Measurements from ENCODE around the gene FARSB.
"Not testable (repeated sequence)": the region's sequence is repeated elsewhere in the genome, so short reads cannot be mapped to it uniquely, and the experiment has no call there.

Gene FARSB

DNA sequence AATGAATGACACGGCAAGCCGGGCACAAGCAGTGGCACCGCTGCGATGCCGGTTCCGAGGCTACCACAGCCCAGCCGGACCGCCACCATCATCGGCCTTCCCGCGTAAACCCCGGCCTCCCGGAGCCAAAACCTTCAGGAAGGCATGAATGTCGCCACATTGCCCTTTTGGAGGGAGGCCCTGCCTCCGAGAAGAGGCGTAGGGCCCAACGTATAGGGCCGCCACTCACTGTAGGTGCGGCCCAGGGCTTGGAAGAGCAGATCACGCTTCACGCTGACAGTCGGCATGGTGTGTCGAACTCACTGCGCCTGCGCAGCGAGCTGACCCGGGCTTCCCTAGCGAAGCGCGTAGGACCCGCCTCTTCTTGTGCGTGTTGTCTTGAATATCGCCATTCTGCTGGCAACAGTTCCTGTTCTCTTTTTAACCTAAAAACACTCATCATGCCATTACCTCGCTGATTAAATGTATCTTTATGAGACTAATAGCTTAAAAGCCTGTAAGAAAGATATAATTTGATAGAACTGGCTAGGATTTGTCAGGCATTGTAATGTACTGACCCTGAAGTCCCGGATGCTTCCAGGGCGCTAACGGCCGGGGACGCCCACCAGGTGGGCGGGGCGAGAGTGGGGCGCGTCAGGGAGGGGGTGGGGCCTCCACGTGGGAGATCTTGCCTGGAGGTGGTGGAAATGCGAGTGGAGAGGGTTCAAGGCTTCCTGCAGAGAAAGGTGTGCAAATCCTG lies at the start of gene FARSB:
Gene FARSB (minus strand): TSS at position 306 of the 739 bp plus-strand sequence. CDS start 19 bp downstream, at position 287.
- DNase-seq (ENCODE audit: low read depth in 2 of 2): peak; percentile 80 to 90

DNA sequence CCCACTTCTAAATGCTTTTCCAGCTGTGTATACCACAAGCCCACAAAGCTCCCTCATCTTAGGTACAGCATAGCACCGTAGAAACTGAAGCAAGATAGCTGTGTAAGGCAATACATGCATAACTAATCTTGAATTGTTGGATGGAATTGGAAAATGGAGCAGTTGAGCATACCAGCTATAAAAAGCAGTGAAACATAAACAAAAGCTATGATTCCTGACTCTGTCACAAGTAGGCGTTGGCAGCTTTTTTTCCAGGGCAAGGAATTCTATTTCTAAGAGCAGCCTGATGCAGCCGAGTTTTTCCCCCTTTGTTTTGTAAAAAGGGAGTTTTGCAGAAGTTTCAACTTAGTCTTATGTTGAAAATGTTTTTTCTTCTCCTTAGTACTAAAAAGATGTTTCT lies 48.0 kb upstream of the FARSB start:
- DNase-seq (ENCODE audit: low read depth in 2 of 2): no peak

DNA sequence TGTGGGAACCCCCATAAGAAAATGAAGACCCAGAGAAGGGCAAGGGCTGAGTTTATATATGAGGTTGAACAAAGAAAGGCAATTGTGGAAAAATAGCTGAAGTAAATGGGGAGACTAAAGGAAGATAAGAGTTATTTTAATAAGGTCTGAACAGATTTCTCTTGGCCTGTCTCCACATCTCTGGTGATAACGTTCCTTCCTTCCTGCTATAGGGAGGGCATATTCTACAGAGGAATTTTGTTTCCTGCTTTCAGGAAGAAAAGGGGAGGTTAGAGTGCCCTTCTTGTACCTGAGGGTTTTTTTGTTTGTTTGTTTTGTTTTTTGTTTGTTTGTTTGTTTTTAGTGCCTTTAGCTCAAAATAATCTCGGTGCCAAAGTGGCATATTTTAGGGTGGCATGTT lies 47.2 kb upstream of the FARSB start:
- no peak for DNase-seq (ENCODE audit: low read depth in 2 of 2)

DNA sequence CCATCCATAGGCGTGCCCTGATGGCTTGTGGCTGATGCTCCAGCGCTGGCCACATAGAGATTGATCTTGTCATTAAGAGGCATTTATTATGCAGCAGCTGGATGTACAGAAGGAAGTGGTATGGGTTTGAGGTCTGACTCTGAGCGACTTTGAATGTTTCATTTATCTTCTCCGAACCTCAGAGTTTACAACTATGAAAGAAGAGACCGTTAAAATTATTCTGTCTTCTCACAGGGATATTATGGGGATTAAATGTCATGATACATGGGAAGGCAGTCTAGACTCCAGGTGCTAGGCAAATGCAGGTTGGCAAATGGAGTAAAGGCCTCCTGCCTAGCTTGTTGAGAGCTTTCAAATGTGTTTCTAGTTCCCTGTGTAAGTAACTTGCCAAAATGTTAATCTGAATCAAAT lies 45.8 kb upstream of the FARSB start:
- DNase-seq (ENCODE audit: low read depth in 2 of 2): no peak

DNA sequence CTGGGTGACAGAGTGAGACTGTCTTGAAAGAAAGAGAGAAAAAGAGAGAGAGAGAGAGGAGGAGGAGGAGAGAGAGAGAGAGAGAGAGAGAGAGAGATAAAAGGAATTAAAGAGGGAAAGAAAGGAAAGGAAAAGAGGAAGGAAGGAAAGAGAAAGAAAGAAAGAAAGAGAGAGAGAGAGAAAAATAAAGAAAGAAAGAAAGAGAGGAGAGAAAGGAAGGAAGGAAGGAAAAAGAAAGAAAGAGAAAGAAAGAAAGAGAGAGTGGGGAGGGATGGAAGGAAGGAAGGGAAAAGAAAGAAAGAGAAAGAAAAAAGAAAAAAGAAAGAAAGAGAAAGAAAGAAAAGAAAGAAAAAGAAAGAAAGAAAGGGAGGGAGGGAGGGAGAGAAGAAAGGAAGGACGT lies 45.3 kb upstream of the FARSB start:
- no peak for DNase-seq (ENCODE audit: low read depth in 2 of 2)

DNA sequence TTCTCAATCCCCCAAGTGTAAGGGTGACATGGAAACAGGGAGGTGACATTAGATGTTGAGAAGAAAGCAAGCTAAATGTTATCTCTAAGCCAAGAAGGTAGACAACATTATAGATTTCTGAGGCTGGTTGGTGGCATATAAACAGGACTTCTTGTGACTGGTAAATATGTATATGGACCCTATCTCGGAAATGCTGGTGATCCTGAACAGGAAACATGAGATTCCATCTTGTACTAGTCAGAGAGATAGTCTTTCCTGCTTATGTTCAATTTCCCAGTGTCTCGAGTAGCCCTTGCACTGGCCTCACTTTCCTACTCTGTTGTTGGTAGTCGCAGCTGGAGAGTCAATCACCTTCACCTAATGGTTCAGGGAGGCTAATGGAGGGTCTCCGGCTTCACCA lies 42.4 kb upstream of the FARSB start:
- DNase-seq (ENCODE audit: low read depth in 2 of 2): no peak

DNA sequence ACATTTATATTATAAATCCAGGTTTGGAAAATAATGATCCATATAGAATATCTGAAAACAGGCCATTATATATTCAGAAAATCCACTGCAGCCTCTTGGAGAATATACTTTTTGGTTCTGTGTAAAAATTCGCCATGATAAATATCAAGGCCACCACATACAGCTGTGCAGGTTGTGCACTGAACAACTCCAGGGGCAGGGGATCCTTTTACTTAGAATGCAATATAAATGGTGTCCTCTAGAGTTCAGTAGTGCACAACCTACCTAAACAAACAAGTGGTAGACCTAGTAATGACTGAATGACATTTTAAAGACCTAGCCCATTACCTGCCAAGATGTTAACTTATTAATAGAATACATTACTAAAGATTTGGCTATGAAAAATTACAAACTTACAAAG lies 37.9 kb upstream of the FARSB start:
- DNase-seq (ENCODE audit: low read depth in 2 of 2): no peak

DNA sequence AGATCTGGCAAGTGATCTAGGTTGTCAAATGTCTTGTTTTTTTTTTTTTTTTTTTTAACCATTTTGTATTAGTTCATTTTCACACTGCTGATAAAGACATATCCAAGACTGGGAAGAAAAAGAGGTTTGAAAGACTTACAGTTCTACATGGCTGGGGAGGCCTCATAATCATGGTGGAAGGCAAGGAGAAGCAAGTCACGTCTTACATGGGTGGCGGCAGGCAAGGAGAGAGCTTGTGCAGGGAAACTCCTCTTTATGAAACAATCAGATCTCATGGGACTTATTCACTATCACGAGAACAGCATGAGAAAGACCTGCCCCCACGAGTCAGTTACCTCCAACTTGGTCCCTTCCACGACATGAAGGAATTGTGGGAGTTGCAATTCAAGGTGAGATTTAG lies 37.5 kb upstream of the FARSB start:
- DNase-seq (ENCODE audit: low read depth in 2 of 2): not testable (repeated sequence)

DNA sequence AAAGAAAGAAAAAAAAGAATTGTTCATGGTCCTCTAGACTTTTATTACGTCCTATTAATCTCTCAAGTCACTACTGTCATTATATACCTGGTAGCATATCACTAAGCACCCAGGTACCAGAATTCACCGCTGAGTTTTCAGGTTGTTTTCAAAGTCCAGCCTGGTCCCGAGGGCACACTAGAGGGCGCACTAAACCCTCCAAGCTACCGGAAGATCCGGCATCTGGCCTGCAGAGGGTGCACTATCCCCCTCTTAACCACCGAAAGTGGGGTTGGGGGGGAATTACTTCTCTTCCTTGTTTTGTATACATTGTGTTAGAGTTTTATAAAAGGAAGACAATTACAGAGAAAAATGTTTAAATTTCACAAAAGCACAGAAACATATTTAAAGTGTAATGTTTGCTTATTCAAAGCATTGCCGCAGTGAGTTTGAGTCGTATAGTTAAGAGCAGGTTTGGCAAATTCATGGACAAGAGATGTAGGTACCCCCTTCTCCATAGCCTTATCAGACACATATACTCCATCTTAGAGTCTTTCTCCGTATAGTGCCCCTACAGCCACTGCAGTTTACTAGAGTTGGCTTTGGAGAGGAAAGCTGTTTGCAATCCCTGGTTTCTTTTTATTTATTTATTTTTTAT lies 34.8 kb upstream of the FARSB start:
- DNase-seq (ENCODE audit: low read depth in 2 of 2): peak; percentile 43 to 54

DNA sequence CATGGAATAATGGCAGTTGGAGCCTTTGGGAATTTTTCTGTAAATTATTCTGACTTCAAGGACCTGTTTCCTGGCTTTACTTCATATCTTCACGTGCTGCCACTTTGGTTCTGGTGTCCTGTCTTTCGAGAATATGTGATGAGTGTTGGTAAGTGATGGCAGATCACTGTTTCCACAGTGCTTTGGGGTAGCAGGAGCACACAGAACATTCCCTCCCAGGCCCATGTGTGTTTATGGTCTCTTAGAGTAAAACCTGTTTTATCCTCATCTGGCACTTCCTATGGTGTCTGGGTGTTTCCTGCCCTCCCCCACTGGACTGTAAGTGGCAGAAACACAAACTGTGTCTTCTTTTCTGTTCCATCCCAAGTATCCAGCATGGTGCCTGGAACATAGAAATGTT lies 33.4 kb upstream of the FARSB start:
- no peak for DNase-seq (ENCODE audit: low read depth in 2 of 2)

DNA sequence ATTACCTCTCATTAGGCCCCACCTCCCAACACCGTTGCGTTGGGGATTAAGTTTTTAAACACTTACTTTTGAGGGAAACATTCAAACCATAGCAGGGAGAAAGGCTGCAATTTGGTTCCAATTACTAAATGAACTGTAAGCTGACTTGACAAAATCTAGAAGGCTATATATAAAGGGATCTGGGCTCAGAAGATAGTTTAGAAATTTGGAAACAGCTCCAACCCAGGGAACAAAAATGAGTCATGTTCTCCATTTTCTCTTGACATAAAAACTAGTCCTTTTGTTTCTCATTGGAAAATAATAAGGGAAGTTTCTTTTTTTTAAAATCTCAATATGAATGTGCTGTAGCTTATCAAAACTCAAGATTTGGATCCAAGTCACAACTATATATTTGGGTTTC lies 33.0 kb upstream of the FARSB start:
- no peak for DNase-seq (ENCODE audit: low read depth in 2 of 2)

DNA sequence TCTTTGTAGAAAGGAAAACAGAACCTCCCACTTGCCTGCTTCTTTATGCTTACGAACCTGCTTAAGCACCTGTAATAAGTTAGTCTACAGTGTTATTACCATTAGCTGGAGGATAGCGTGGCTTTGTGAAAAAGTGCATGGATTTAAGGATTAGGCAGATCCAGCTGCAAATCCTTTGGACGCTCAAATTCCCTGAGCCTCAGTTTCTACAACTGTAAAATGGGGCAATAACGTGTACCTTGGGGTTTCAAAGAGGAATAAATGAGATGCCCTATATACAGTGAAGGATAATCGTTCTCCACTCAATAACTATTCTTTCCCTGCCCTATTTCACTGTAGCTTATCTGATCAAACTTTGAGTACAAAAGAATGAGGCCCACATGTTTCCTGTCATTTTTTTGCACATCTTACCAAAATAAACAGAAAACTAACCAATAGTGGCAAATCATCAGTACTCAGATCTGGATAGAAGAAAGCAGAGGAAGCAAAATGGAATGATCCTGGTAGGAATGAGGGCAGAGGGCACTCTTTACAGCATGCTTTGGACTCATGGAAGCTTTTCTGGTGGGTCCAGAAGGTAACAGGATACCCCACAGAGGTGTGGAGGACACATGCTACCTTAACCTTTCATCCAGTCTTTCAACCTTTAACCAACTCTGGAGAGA lies 30.3 kb upstream of the FARSB start:
- DNase-seq (ENCODE audit: low read depth in 2 of 2): no peak

DNA sequence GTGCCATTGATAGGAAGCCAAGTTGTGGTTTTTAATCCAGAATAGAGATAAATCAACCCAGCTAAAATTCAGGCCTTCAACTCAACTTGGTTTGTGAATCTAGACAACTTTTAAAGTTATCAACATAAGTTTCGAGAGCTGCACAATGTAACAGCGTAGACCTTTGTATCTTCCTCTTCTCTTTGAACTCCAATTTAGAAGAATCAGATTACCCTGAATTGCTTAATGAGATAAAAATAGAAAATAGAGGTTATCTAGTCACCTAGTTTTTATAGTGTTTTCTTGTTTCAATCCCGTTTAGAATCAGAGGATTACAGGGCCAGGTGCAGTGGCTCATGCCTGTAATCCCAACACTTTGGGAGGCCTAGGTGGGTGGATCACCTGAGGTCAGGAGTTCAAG lies 27.9 kb upstream of the FARSB start:
- DNase-seq (ENCODE audit: low read depth in 2 of 2): no peak

DNA sequence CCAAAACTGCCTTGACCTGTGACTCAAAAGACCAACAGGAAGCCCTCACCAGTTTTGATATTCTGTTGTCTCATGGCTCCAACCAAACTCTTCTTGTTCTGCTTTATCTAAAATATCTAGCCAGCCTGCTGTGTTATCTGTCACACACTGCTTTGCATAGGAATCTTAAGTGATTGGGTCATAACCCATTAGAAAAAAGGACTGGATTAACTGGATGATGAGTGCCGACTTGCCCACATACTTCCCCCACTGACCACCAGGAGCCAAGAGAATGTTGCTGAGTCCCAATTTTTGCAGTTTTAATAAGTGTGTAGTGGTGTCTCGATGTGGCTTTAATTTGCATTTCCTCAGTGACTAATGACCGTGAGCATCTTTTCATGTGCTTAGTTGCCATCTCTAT lies 22.1 kb upstream of the FARSB start:
- no peak for DNase-seq (ENCODE audit: low read depth in 2 of 2)

DNA sequence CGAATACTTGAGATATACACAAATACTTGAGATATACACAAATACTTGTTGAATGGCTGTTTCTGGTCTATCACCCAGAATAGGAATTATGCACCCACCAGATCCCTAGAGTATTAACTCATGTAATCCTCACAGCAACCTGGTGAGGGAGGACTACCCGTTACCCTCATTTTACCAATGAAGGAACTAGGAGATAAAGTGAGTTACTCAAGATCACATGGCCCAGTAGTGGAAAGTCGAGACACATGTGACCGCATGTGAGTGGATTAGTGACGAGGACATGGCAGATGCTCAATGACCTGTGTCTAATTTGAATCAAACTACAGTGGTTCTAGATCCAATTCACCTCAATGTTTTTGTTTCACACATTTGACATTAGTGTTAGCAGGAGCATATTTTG lies 18.0 kb upstream of the FARSB start:
- DNase-seq (ENCODE audit: low read depth in 2 of 2): no peak

DNA sequence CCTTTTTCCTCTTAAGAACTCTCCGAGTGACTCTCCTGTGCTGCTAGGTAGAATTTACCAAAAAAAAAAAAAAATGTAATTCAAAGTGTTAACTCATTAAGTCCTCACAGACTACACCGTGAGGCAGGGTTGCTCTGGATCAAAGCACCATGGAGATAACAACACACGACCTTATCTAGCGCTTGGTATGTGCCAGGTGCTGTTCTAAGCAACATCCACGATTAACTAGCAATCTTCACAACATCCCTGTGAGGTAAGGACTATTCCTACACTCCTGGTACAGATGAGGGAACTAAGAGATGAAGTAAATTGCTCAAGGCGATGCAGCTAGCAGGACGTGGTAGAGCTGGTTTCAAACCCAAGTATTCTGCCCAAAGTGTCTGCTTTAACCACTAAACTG lies 17.4 kb upstream of the FARSB start:
- DNase-seq (ENCODE audit: low read depth in 2 of 2): no peak

DNA sequence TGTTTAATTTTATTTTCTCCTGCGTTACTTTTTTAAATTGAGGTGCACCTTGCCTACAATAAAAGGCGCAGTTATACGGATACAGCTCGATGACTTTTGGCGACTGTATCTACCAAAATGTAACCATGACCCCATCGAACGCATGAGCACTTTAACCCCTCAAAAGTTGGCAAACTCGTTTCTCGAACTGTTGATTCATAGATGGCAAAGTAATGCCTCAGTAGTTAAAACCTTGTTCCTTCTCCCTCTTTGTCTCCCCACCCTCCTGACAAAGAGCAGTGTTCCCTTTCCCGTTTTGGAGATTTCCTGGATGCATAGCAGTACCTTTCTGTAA lies 16.1 kb upstream of the FARSB start:
- DNase-seq (ENCODE audit: low read depth in 2 of 2): no peak

DNA sequence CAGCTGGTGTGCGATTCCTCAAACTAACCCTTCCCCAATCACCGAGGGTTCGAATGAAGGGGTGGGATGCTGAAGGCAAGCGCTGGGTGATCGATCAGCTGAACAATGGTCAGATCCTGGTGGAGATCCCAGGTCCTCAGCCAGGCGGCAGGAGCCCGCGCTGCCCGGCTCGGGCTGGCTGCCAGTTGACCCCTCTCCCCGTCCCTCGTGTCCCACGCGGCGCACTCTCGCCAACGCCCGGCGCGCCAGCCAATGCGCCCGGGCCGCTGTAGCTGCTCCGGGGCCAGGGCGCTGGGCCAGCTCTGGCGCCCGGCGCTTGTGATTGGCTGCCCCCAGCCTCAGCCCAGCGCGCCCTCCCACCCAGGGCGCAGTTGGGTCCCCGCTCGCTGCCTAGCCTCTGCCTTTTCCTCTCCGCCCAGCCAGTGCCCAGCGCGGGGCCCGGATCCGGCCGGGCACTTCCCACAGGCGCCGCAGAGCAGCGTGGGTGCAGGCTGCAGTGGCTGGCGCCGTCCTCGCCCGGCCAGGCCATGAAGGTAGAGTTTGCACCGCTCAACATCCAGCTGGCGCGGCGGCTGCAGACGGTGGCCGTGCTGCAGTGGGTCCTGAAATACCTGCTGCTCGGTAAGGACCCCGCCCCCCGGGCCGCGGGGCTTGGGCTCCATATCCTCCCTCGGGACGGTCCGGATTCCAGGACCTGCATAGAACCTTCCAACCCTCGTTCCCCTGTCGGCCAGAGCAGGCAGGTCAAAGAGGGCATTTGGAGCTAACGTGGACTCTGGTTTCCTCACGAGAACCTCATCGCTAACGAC lies 15.6 kb upstream of the FARSB start, which contains the start of gene MOGAT1:
Gene MOGAT1 (plus strand): TSS at position 400 of the 809 bp plus-strand sequence. CDS start 128 bp downstream, at position 528.
- no peak for DNase-seq (ENCODE audit: low read depth in 2 of 2)

DNA sequence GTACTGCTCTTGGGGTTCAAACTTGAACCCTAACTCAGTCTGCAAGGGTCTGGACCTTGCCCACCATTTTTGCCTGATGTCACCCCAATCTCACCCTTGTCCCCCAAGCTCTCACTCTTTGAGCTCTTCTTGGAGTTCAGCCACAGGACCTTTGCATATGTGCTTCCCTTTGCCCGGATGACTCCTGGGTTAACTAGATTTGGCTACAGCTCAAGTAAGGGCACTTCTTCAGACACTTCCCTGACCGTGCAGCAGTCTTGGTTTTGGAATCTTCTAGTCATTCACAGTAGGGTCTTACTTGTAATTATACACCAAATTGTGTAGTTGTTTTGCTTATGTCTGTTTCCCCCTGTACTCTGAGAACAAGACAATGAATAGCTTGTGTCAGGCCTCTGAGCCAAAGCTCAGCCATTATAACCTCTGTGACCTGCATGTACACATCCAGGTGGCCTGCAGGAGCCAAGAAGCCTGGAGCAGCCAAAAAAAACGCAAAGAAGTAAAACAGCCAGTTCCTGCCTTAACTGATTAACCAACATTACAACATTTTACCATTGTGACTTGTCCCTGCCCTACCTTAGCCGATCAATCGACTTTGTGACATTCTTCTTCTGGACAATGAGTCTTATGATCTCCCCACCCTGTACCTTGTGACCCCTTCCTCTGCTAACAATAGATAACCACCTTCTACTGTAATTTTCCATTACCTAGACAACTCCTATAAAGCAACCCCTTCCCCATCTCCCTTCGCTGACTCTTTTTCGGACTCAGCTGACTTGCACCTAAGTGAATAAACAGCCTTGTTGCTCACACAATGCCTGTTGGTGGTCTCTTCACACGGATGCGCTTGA lies 14.5 kb upstream of the FARSB start:
- no peak for DNase-seq (ENCODE audit: low read depth in 2 of 2)

DNA sequence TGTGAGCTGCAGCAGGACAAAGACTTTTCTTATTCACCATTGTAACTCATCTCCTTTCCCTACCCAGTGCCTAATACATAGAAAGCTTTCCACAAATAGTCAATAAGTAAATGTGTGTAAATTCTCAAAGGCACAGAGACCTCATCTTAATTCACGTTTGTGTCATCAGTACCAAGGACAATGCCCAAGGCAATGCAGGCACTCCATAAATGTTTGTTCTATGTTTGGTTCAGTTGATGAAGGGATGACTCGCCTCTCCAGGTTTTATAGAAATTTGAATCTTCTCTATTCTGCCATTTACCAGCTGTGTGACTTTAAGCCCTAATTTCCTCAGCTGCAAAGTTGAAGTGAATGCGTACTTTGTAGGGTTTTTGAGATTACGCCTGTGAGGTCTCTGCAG lies 13.5 kb upstream of the FARSB start:
- DNase-seq (ENCODE audit: low read depth in 2 of 2): no peak

DNA sequence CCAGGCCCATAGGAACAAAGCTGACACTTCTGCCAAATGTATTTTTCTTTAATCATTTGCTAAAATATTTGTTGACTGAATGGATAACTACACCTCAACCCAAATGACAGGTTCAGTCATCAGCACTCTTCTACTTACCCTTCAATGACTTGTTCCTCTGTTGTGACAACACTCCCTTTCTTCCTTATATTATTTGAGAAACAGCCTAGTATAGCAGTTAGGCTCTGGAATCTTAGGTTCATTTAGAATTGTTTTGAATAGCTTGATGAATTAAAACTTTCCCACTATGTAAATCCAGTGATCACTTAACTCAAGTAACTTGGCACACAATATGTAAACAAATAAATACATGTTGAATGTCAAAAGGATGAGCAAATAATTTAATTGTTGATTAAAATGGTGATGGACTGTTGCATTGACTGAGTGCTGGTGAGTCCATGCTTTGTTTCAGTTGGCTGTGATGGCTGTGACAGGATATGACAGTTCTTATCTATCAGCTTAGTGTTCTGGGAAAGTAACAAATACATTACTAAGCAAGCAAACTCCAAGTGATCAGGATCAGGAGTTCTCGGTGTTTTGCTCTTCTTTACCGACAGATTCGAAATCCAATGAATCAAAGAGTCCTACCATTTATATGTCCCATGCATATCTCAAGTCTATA lies 12.7 kb upstream of the FARSB start:
- DNase-seq (ENCODE audit: low read depth in 2 of 2): no peak

Measured in stimulated activated CD8-positive, alpha-beta memory T cell treated with anti-CD3 and anti-CD28 coated beads, Interleukin-2, amount 100 ng/mL, for 1 hour (primary cell).